Natural killer cell (primary cell): ENCODE data around the gene GABRB1. TPM values are rescaled to one million over a fixed set of nuclear protein-coding genes. Genes with fewer than 3 reads are reported as not detected.

ENCODE experiments used
- ATAC-seq, 3 donors: fragments of 150-1000 bp in 2 of 3; fragments of 200-7000 bp in 1 of 3; cut with Tn5 transposase; 1 replicate in 1 of 3; 2 replicates in 2 of 3; pipeline ENCODE4 v1.10.0; 2021; ENCODE audit warnings: mild to moderate bottlenecking in 2 of 3, moderate library complexity in 2 of 3
- DNase-seq, 2 donors: peaks; one replicate each; pipeline versions ENCODE4 v3.0.0 to v3.0.0-alpha.2; 2013 to 2021; ENCODE audit warnings: mixed read lengths in 1 of 2
- H3K27ac ChIP-seq: one replicate; pipeline ENCODE4 v1.5.1; 2013; ENCODE audit warnings: mild to moderate bottlenecking, low read length
- H3K27me3 ChIP-seq: one replicate; pipeline ENCODE4 v1.6.1; 2013; ENCODE audit warnings: low read length; ENCODE audit not compliant: control insufficient read depth, insufficient read depth
- H3K36me3 ChIP-seq: one replicate; pipeline ENCODE4 v1.6.1; 2013; ENCODE audit warnings: low read length; ENCODE audit not compliant: control insufficient read depth, insufficient read depth
- H3K4me1 ChIP-seq: one replicate; pipeline ENCODE4 v1.6.1; 2013; ENCODE audit warnings: low read length; ENCODE audit not compliant: control insufficient read depth, insufficient read depth
- H3K4me3 ChIP-seq: one replicate; pipeline ENCODE4 v1.5.1; 2013; ENCODE audit warnings: low read length
- H3K9me3 ChIP-seq: one replicate; pipeline ENCODE4 v1.6.1; 2013; ENCODE audit warnings: low read length; ENCODE audit not compliant: control insufficient read depth, insufficient read depth
- H3K27ac Mint-ChIP-seq, 2 donors: one replicate each; pipeline ENCODE4 v1.8.0; 2022; ENCODE audit warnings: mild to moderate bottlenecking in 2 of 2, mixed read lengths in 2 of 2, moderate library complexity in 1 of 2
- H3K27me3 Mint-ChIP-seq, 2 donors: one replicate each; pipeline ENCODE4 v1.8.0; 2022; ENCODE audit warnings: low read depth in 2 of 2, mixed read lengths in 2 of 2
- H3K36me3 Mint-ChIP-seq: one replicate; pipeline ENCODE4 v1.8.0; 2022; ENCODE audit warnings: mixed read lengths
- H3K4me1 Mint-ChIP-seq, 2 donors: one replicate each; pipeline ENCODE4 v1.8.0; 2022; ENCODE audit warnings: mixed read lengths in 2 of 2
- H3K4me3 Mint-ChIP-seq: one replicate; pipeline ENCODE4 v1.8.0; 2022; ENCODE audit warnings: mild to moderate bottlenecking, moderate library complexity, mixed read lengths
- H3K9me3 Mint-ChIP-seq, 2 donors: one replicate each; pipeline ENCODE4 v1.8.0; 2022; ENCODE audit warnings: mixed read lengths in 2 of 2
- CTCF ChIP-seq: fragments of 200-600 bp; IDR thresholded peaks from one replicate; pipeline ENCODE4 v1.8.0; 2022; ENCODE audit warnings: antibody characterized with exemption
- WGBS: methylation state at CpG from one replicate; pipeline ENCODE4 v1.1.7; 2013; ENCODE audit warnings: missing lambda C conversion rate; ENCODE audit not compliant: insufficient coverage; 5-methylcytosine and 5-hydroxymethylcytosine counted together
- intact Hi-C: fragments of 100-400 bp; cut with micrococcal nuclease; formaldehyde crosslinking; loops from one replicate; pipeline ENCODE4 v1.14.2; 2022
- total RNA-seq, 4 donors: library from RNA; stranded (reverse); fragments of 120-200 nt in 1 of 4; gene quantifications; one replicate each; pipeline versions ENCODE4 v1.2.3 to v1.2.4, GENCODE V29; 2013 to 2022

Gene GABRB1
- total RNA-seq, 3 donors from 2014 or later (not counting 1 experiment from before 2014, with no cell fraction given): not detected

DNA sequence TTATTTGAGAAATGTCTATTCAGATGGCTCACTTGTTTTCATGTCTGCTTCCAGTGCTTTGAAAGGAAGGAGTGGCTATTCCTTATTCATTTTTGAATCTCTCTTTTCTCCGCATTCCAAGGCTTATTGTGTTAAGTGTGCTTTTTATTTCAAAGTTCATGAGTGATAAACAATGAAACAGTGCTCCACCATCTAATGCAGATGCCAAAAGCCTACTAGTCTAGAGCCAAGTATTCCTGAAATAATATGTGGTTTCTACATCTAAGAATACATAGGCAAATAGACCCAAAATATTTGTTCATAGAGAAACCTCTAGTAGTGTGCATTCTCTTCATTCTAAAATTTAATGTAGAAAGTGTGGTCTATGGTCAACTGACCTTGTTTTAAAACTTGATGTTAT, 187.3 kb downstream of the GABRB1 start:
- intact Hi-C loops: no loop called here
- H3K4me3 ChIP-seq: no peak overlapping the region
- no peaks in the 10 kb centered on the region for H3K36me3 Mint-ChIP-seq
- peaks cover 9 to 13% of the 10 kb centered on the region in 2 donors for H3K27me3 Mint-ChIP-seq
- no peak overlapping the region for H3K27ac Mint-ChIP-seq
- H3K4me1 ChIP-seq: no peaks in the 10 kb centered on the region
- H3K27me3 ChIP-seq: no peaks in the 10 kb centered on the region
- ATAC-seq (no peak), DNase-seq (no peak)
- peaks cover 3 to 6% of the 10 kb centered on the region in 2 donors for H3K9me3 Mint-ChIP-seq
- no peaks in the 10 kb centered on the region for H3K36me3 ChIP-seq
- TF ChIP-seq CTCF: no peak
- no peaks in the 10 kb centered on the region for H3K4me1 Mint-ChIP-seq
- H3K9me3 ChIP-seq: no peaks in the 10 kb centered on the region
- no CpG with 5 or more reads among the region's 1 CpG for WGBS
- H3K4me3 Mint-ChIP-seq: no peak overlapping the region
- H3K27ac ChIP-seq: no peak overlapping the region

GRCh38 chr4:47219586-47219985, 188.2 kb downstream of the GABRB1 start:
- no peak overlapping the region for H3K27ac Mint-ChIP-seq
- Histone ChIP-seq H3K27ac (no peak overlapping the region), H3K4me1 (no peaks in the 10 kb centered on the region), H3K9me3 (no peaks in the 10 kb centered on the region), H3K4me3 (no peak overlapping the region), H3K36me3 (no peaks in the 10 kb centered on the region), H3K27me3 (no peaks in the 10 kb centered on the region)
- DNase-seq: no peak
- no peak overlapping the region for H3K4me3 Mint-ChIP-seq
- intact Hi-C loops: no loop called here
- peaks cover 9 to 13% of the 10 kb centered on the region in 2 donors for H3K27me3 Mint-ChIP-seq
- H3K9me3 Mint-ChIP-seq: peaks cover 3 to 6% of the 10 kb centered on the region in 2 donors
- no peaks in the 10 kb centered on the region for H3K36me3 Mint-ChIP-seq
- WGBS: 66% methylated on average over 2 of the region's 2 CpGs
- no peak for ATAC-seq
- no peak for TF ChIP-seq CTCF
- no peaks in the 10 kb centered on the region for H3K4me1 Mint-ChIP-seq

- Mint-ChIP-seq H3K36me3 (no peaks in the 10 kb centered on the region), H3K27me3 (peaks cover 9 to 13% of the 10 kb centered on the region in 2 donors), H3K9me3 (peaks cover 3 to 6% of the 10 kb centered on the region in 2 donors), H3K4me3 (no peak overlapping the region), H3K4me1 (no peaks in the 10 kb centered on the region), H3K27ac (no peak overlapping the region)
- Histone ChIP-seq H3K36me3 (no peaks in the 10 kb centered on the region), H3K4me3 (no peak overlapping the region), H3K27ac (no peak overlapping the region), H3K4me1 (no peaks in the 10 kb centered on the region), H3K27me3 (no peaks in the 10 kb centered on the region), H3K9me3 (no peaks in the 10 kb centered on the region)
- DNase-seq: no peak
- WGBS: 85% methylated on average over 2 of the region's 2 CpGs
- intact Hi-C loops: no loop called here
- ATAC-seq: no peak
- no peak for TF ChIP-seq CTCF
Observed at GRCh38 chr4:47221721-47222120, 190.4 kb downstream of the GABRB1 start.

- no peak for DNase-seq
- Histone ChIP-seq H3K4me3 (no peak overlapping the region), H3K4me1 (no peaks in the 10 kb centered on the region), H3K27ac (no peak overlapping the region), H3K9me3 (no peaks in the 10 kb centered on the region), H3K27me3 (no peaks in the 10 kb centered on the region), H3K36me3 (no peaks in the 10 kb centered on the region)
- H3K36me3 Mint-ChIP-seq: no peaks in the 10 kb centered on the region
- no peak for TF ChIP-seq CTCF
- no peak overlapping the region for H3K27ac Mint-ChIP-seq
- ATAC-seq: no peak
- H3K9me3 Mint-ChIP-seq: peaks cover 3 to 6% of the 10 kb centered on the region in 2 donors
- peaks cover 9 to 13% of the 10 kb centered on the region in 2 donors for H3K27me3 Mint-ChIP-seq
- no peaks in the 10 kb centered on the region for H3K4me1 Mint-ChIP-seq
- 57% methylated on average over 1 of the region's 1 CpG for WGBS
- no peak overlapping the region for H3K4me3 Mint-ChIP-seq
- intact Hi-C loops: no loop called here
Observed at GRCh38 chr4:47222276-47222675, 190.9 kb downstream of the GABRB1 start.
